Nucleus accumbens (tissue), 56 donors: ENCODE measurements around the gene TAF8.
"Not testable (repeated sequence)": the region's sequence is repeated elsewhere in the genome, so short reads cannot be mapped to it uniquely, and the experiment has no call there.

Experiments
- DNase-seq, 56 donors: peaks; one replicate each; lab custom pipeline; 2025; lab: John Stamatoyannopoulos, UW

Gene TAF8, protein sequence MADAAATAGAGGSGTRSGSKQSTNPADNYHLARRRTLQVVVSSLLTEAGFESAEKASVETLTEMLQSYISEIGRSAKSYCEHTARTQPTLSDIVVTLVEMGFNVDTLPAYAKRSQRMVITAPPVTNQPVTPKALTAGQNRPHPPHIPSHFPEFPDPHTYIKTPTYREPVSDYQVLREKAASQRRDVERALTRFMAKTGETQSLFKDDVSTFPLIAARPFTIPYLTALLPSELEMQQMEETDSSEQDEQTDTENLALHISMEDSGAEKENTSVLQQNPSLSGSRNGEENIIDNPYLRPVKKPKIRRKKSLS

DNA sequence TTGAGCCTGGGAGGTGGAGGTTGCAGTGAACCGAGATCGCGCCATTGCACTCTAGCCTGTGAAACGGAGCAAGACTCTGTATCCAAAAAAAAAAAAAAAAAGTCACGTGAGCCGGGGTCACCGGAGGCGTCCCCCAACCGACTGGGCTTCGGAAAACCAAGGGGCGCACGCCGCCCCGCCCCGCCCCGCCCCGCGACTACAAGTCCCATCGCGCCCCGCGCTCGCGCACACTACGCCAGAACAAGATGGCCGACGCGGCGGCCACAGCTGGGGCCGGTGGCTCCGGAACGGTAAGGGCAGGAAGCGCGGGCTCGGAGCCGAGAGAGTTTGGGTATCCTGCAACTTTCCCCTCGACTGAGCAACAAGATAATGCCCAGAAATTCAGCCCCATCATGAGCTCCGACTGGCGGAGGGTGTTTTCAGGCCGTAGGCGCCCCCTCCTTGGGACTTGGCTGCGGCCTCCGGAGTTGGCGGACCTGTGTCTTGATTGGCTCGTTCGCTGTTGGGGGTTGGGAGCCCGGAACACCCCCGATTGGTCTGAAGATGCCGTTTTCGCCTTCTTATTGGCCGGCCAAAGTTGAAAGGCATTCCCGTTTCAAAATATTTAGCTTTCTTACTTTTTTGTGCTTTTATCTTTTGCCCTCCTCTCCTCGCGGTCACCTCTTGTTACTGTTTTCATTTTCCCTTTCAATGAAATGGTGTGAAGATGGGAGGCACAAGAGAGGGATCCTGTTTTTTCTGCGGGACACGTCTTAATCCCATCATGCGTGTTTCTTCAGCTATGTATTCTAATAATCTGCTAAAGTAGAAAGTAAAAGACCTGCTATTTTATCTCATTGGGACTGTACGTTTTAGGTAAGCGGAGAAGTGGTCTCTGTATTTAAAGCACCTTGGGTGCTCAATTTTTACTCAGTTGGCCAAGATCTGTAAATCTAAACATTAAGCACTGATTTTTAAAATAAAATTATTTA is at the start of gene TAF8:
TSS of gene TAF8 (plus strand) at position 228 of the 971 bp plus-strand sequence. CDS start at position 246, 18 bp downstream.
- DNase-seq = peak in 55 of 56 donors; percentile 61 to 99 (median 92)

DNA sequence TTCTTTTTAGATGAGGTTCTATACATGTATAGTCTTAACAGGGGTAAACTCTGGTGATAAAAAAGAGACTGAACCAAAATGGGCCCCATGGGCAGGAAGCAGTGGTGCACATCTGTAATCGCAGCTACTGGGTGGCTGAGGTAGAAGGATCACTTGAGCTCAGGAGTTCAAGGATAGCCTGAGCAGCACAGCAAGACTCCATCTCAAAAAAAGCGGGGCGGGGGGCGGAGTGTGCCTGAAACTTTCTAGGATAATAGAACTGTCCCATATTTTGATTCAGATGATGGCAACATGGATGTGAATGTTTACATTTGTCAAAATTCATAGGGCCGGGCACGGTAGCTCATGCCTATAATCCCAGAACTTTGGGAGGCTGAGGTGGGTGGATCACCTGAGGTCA is 48.8 kb upstream of the TAF8 start:
- no peak for DNase-seq

DNA sequence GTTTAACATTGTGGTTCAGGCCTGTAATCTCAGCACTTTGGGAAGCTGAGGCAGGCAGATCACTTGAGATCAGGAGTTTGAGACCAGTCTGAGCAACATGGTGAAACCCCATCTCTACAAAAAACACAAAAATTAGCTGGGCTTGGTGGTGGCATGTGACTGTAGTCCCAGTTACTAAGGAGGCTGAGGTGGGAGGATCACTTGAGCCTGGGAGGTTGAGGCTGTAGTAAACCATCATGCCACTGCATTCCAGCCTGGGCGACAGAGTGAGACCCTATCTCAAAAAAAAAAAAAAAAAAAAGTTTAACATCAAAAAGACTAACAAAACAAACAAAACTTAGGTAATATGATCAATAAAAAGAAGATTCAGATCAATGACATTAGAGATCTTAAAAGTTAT is 46.7 kb upstream of the TAF8 start:
- not testable (repeated sequence) for DNase-seq

DNA sequence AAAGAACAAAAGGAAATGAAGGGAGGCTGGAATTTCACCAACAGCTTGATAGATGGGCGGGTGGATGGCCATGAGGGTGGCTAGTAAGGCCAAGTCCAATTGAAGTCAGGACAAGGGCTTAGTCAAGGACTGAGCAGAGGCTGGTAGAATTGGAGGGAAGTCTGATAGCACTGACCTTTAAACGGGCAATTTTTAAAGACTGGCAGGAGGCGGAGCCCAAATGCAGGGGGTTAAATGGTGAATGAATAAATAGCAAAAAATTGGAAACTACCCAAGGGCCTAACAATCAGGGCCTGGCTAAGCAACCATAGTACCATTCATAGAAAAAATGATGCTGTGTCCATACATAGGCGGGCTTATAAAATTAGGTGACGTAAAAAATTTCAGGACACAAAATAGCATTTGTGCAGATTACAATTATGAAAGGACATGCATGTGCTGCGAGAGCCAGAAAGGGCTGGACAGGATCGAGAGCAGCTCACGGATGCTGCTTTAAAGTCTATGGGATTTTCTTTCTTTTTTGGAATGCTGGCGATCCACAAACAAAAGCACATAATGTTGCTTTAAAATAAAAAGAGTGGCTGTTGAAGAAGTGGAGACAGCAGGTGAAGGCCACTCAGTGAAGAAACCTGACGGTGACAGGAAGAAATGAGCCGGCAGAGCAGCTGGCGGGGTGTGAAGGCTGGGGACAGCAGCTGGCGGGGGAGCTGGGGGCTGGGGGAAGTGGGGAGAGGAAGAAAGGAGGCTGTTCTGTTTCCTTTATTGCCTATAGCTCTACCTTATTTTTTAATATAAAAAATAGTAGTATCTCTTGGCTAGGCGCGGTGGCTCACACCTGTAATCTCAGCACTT is 42.8 kb upstream of the TAF8 start:
- peak in 2 of 56 donors; percentile 4 to 33 for DNase-seq

DNA sequence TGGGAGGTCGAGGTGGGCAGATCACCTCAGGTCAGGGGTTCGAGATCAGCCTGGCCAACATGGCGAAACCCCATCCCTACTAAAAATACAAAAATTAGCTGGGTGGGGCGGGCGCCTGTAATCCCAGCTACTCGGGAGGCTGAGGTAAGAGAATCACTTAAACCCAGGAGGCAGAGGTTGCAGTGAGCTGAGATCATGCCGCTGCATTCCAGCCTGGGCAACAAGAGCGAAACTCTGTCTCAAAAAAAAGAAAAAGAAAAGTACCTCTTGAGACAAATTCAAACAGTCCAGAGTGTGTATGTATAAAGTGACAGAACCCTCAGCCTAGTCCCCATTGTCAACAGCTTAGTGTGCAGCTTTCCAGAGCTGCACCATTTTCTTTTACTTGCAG is 42.2 kb upstream of the TAF8 start:
- DNase-seq = not testable (repeated sequence)

DNA sequence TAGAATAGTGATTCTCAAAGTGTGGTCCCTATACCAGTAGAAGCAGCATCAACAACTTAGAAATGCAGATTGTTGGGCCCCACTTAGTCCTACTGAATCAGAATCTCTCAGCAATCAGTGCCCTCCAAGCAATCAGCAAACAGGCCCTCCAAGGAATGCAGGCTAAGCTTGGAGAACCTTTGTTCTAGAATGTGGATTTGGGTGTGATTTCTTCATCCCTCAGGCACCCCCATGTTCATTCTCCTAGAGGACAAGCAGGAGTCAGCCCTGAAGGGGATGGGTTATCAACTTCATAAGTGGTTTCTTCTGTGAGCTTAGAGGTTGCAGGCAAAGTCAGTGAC is 40.5 kb upstream of the TAF8 start:
- DNase-seq = no peak

DNA sequence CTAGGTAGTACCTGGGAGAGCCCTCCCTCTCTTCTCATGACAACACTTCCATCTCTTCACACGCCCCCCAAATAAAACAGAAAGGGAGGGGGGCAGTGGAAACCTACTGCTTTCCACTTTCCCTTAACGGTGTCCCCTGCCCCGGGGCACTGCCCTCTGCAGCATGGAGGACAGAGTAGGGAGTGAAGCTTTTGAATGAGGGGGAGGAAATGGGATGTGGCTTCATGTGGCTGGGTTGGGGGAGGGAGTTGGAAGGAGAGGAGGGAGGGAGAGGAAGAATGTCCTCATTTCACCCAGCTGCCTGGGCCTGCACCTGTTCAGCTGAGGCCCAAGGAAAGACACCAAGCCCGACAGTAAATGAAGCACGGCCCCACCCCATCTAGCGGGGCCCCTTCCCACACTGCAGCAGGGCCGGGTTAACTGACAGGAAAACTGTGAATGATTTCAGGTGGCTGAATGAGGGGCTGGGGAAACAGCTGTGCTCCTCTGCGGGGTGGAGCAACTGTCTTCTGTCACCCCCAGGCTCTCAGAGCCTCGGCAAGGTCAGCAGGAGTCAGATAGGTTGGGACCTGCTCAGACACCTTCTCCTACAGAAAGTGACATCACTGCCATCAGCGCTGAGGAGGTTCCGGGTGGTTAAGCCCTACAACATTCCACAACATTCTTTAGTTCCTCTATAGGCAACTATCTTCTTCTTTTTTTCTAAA is 40.0 kb upstream of the TAF8 start:
- no peak for DNase-seq

DNA sequence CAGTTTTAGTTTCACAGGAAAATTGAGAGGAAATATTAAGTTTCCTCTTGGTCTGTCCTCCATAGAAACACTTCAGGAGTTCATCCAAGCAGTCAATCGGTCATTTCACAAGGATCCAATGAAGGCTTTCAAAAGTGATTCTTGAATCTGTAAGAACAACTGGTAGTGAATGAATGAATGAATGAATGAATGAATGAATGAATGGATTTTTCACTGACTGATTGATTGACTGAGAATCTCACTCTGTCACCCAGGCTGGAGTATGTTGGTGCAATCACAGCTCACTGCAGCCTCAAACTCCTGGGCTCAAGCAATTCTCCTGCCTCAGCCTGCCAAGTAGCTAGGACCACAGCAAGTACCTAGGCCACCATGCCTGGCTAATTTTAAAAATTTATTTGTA is 39.4 kb upstream of the TAF8 start:
- no peak for DNase-seq

DNA sequence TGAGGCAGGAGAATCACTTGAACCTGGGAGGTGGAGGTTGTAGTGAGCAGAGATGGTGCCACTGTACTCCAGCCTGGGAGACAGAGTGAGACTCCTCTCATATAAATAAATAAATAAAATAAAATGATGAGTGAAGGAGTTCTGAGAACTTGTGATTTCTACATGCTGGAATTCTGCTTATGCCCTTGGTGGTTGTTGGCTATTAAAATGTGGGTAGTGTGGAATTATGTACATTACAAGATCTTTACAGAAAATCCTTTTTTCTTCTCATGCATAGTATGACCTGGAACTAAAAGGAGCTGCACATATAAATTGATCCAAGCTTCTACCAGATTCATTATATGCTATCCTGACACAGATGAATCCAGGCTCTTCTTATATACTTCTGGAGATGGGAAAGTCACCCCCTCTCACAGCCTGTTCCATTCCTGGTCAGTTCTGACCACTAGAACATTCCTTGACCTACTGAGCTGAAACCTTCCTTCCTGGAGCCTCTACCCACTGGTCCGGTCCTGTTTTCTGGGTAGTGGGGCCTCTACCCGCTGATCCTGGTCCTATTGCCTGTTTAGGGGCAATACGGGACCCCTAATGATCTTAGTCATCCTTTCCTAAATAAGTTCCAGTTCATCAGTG is 37.7 kb upstream of the TAF8 start:
- DNase-seq = no peak

DNA sequence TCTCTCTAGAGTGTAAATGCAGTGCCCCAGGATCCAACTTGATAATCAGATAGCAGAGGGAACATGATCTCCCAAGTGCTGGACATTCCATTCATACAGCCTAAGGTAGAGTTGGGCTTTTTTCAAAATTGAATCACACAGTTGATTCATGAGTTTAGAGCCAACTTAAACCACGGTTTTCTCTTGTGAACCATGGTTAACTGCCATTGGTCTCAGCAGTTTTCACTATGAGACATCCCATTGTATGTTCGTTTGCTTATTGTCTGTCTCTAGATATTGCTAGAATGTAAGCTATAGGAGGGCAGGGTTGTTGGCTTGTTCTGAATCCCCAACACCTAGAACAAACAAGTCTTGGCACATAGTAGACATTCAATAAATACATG is 37.2 kb upstream of the TAF8 start:
- DNase-seq = no peak

DNA sequence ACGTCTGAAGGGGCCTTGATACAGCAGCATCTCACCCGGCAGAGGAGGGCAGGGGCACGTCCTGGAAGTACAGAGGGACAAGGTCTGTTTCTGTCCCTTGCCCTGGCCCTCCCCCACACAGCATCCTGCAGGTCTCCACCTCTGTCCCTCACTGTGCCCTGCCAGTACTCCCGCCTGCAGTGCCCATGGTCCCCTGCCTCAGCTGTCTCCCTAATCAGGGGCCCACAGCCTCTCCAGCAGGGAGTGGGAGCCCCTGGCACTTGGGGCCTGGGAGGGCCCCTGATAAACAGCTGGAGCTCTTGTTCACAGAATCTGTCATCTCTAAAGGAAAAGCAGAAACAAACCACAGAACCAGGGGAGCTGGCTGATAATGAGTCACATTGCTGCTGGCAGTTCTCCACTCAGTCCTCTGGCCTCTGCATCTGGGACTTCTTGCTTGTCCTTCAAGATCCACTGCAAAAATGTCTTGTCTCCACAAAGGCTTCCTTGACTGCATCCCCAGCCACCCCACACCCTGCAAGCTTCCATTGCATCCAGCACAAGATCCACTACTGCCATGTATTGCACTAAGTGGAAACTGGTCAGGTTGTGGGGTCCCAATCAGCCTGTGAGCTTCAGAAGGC is 33.2 kb upstream of the TAF8 start:
- no peak for DNase-seq

DNA sequence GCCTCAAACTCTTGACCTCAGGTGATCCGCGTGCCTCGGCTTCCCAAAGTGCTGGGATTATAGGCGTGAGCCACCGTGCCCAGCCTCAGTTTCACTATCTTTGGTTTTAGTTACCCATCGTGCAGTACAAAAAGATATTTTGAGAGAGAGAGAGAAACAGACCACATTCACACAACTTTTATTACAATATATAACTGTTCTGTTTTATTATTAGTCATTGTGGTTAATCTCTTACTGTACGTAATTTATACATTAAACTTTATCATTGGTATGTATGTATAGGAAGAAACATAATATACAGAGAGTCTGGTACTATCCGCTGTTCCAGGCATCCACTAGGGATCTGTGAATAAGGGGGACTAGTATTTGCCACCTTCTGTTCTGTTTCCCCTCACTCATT is 29.4 kb upstream of the TAF8 start:
- DNase-seq = no peak

DNA sequence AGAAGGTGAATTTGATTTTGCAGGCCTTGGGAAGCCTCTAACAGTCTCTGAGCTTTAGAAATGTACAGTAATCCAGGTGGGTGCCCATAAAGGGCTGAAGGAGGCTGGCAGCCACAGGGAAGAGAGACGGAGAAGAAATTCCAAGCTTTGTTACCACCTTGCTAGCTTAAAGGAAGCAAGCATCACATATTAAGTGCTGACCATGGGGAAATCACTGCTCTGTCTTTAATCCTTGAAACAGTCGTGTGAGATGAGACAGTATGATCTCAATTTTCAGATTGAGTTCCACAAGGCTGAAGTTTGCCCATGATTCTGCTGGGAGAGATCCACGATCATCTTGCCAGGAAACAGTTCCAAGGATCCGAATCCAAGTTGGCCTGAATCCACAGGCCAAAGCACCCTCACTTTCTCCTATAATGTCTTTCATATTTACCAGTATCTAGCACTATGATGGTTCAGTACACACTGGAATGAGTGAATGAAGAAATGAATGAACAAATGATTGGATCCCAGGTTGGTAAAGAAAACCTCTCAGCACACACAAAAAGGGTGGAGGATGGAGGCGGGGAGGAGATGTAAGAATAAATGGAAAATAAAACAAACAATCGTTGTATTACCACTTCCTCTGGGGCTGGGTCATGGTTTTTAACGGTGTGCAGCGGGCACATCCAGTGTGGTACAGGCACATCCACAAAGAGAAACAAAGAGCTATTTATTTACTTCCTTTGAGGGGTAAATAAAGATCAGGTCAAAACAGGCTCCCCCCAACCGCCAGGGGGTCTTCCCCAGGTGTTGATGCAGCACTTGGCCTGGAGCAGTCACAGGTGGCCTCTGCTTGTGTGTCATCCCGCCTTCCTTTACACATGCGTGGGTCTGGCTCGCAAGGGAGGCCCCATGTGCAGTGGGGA is 28.2 kb upstream of the TAF8 start:
- no peak for DNase-seq

DNA sequence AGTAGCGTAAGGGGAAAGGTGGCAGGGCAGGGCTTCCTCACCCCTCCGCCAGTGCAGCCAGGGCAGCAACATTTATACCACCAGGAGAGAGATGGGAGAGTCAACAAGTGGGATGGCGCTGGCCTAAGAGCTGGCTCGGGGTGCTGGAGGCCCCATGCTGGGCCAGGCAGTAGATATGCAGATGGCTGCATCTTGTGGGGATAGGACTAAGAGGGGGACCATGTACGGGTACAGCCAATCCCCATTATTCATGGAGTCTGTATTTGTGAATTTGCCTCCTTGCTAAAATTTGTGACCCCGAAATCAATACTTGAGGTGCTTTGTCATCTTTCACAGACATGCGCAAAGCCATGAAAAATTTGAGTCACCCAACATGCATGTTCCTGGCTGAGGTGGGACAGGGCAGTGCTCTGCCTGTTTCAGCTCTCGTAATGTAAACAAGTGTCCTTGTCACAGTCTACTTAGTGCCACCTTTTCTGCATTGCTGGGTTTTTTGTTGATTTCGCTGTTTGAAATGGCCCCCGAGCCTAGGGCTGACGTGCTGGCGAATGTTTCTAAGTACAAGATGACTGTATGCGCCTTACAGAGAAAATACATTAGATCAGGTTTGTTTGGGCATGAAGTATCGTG is 27.5 kb upstream of the TAF8 start:
- DNase-seq = no peak

DNA sequence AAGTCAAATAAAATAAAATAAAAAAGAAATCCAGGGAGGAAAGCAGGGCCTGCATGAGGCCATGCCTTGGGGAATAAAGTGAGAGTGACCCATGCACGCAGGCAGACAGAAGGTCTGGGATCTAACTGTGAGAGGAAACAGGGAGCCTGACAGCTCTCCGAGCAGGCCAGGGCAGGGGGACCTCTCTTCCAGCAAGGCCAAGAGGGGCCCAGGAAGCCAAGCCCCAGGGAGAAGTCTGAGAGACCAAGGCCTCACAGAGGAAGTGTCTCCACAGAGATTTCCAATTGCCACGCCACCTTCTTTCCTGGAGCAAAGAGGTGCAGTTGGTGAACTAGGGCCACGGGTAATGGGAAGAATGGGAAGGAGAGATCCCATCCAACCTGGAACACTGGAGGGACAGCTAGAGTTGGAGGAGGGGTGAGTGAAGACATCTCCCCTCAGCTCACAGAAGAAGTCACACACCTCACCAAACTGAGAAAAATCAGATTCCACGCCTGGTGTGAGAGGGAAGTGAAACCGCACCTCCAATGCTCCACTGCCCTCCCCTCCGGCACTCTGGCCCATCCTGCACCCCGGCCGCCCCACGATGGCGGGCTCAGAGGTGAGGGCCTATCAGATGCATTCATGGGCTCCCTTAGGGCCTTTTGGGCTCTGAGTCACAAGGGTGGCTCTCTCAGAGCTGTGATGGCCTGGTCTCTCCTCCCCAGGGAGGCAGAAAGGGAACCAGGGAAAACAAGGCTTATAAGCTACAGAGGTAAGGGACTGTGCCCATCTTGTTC is 25.1 kb upstream of the TAF8 start:
- no peak for DNase-seq

DNA sequence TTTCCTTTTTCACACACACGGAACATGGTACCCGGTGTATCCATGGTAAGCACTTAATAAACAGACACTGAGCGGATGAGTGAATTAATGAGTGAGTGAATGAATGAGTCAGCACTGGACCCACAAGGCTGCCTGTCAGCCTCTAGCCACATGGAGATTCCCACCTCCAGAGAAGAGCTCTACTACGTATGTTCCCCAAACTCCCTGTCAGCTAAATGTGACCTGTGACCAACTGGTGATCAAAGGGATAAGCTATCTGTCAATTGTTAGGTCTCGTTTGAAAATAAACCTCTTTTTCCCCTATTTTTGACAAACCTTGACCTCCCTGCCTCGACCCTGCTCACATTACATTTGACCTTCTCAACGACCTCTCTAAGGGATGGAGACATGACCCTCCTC is 24.5 kb upstream of the TAF8 start:
- no peak for DNase-seq

DNA sequence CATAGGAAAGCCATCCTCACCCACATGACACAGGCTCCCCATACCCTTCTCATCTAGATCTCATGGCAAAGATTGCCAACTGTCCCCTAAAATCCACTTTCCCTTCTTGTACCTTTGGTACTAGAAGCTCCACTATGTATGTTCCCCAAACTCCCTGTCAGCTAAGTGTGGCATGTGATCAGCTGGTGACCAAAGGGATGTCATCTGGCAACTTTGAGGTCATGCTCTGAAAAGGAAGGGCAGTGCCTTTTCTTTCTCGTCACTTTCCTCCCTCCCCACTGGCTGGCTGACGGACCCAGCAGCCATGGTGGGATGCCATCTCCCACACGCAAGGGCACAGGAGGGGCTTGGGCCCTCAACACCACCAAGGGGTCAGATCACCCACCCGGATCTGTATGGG is 23.8 kb upstream of the TAF8 start:
- DNase-seq = no peak
